ENCODE results near the gene NUDT21. TPM values are rescaled to one million over a fixed set of nuclear protein-coding genes. Genes with fewer than 3 reads are reported as not detected.

NUDT21 gene
- total RNA-seq (2021; ENCODE audit: unreplicated experiment) (218 TPM), Bru-seq, nascent RNA (percentile 89 among the genes with signal in this experiment), BruChase-seq, experiment 1, labeled RNA remaining after a 6-hour chase (percentile 99 among the genes with signal in this experiment), BruChase-seq, experiment 2, labeled RNA remaining after a 2-hour chase (percentile 96 among the genes with signal in this experiment)
- polyA plus RNA-seq (2012) = 125 and 161 TPM in 2 replicates
- long read RNA-seq, full-length matches to known transcripts = 337 of 363 reads
- long read RNA-seq, partial matches to known transcripts = 16 of 363 reads
- long read RNA-seq, other reads (novel, unspliced or antisense) = 10 of 363 reads

DNA sequence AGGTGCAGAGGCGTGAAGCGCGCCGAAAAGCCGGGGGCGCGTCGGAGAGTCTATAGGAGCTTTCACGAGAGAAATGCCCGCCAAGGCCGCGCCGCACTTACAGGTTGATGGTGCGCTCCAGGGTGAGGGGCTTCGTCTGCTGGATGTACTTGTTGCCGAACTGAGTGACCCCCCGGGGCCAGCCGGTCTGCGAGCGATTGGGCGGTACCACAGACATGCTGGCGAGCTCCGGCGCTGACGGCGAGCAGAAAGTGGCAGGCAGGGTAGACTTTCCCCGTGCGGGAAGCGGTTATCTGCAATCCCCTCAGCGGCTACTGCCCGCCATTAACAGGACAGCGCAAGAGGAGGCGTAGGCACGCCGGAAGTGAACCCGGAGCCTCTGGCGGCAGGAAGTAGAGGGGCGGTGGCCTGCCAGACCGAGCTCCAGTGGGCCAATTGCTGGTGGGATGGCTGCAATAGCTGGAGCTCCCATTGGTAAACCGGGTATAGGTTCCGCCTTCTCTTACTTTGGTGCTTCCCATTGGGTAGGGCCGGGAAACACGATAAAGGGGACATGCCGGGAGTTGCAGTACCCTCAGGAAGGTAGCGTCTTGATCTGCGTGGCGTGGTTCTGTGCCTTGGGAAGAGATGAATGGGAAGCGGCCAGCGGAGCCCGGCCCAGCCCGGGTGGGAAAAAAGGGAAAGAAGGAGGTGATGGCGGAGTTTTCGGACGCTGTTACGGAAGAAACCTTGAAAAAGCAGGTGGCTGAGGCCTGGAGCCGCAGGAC lies at the start of gene NUDT21, which contains the start of gene OGFOD1:
NUDT21 (minus strand) TSS at position 347 of the 767 bp plus-strand sequence; CDS start at position 217, 130 bp downstream.
OGFOD1 (plus strand) TSS at position 569 of the 767 bp plus-strand sequence; CDS start at position 628, 59 bp downstream.
- RAD21 ChIA-PET (ENCODE audit: low non-redundant PET in 1 of 2, low total read pairs in 2 of 2, uncharacterized antibody in 2 of 2, unreplicated experiment in 2 of 2) = no interaction called here
- peak within 1 kb of the TSS; percentile 98 for H3K4me2 ChIP-seq (ENCODE audit: low read length)
- peak; percentile 66 for TF ChIP-seq SIN3A (IDR thresholded peaks at IDR 0.05; ENCODE audit: low read depth)
- peak; percentile 63 for TF ChIP-seq EGR1 (IDR thresholded peaks at IDR 0.05; ENCODE audit: low read depth)
- TF ChIP-seq SP1 (IDR thresholded peaks at IDR 0.05; ENCODE audit: low read depth) = peak; percentile 95
- TF ChIP-seq RAD21 (IDR thresholded peaks at IDR 0.05; ENCODE audit: low read depth) = no peak
- TF ChIP-seq POLR2A (IDR thresholded peaks at IDR 0.05; ENCODE audit: borderline replicate concordance, extremely low read depth, insufficient read depth, insufficient read length) = peak; percentile 62
- peak; percentile 79 for TF ChIP-seq POLR2AphosphoS5 (IDR thresholded peaks at IDR 0.05; ENCODE audit: low read depth, low read length)
- peak; percentile 76 for TF ChIP-seq ZFX (IDR thresholded peaks at IDR 0.05)
- TF ChIP-seq, protein P1, sequence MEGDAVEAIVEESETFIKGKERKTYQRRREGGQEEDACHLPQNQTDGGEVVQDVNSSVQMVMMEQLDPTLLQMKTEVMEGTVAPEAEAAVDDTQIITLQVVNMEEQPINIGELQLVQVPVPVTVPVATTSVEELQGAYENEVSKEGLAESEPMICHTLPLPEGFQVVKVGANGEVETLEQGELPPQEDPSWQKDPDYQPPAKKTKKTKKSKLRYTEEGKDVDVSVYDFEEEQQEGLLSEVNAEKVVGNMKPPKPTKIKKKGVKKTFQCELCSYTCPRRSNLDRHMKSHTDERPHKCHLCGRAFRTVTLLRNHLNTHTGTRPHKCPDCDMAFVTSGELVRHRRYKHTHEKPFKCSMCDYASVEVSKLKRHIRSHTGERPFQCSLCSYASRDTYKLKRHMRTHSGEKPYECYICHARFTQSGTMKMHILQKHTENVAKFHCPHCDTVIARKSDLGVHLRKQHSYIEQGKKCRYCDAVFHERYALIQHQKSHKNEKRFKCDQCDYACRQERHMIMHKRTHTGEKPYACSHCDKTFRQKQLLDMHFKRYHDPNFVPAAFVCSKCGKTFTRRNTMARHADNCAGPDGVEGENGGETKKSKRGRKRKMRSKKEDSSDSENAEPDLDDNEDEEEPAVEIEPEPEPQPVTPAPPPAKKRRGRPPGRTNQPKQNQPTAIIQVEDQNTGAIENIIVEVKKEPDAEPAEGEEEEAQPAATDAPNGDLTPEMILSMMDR (IDR thresholded peaks at IDR 0.05 in 2 of 3, conservative IDR thresholded peaks at IDR 0.05 in 1 of 3; ENCODE audit: borderline replicate concordance in 1 of 3, insufficient read depth in 1 of 3, low read depth in 2 of 3, low read length in 2 of 3) = no peak
- TF ChIP-seq ELF1 (IDR thresholded peaks at IDR 0.05; ENCODE audit: borderline replicate concordance, low read depth) = peak; percentile 49; the same call in 1 of the 2 replicates
- peak; percentile 92 for TF ChIP-seq YY1 (IDR thresholded peaks at IDR 0.05; ENCODE audit: extremely low read depth, insufficient replicate concordance, low read depth, low read length)
- no peak for TF ChIP-seq EZH2phosphoT487 (IDR thresholded peaks at IDR 0.05; ENCODE audit: borderline replicate concordance)
- TF ChIP-seq, protein P2, sequence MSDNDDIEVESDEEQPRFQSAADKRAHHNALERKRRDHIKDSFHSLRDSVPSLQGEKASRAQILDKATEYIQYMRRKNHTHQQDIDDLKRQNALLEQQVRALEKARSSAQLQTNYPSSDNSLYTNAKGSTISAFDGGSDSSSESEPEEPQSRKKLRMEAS (IDR thresholded peaks at IDR 0.05) = peak; percentile 78; the same call in 1 of the 2 replicates
- intact Hi-C loops (cut with micrococcal nuclease) = no loop called here
- POLR2A ChIA-PET = interaction anchor here (0.6 to 1.1 kb wide), 6 partner anchors 9 to 251 kb away, joined by 3 to 4 read pairs (median 4); partner anchors contain the start of gene MT1E
- peak within 1 kb of the TSS; percentile 90 to 95 for H3K4me3 ChIP-seq (replicated peaks in 1 of 2; ENCODE audit: low read depth in 1 of 2, low read length in 2 of 2)
- no TSS peak for BruUV-seq (replicated peaks)
- CTCF ChIA-PET = interaction anchor here (1.0 kb wide), 1 partner anchor 251 kb away, joined by 4 read pairs; no protein-coding TSS in a partner anchor
- H3K36me3 ChIP-seq (ENCODE audit: control insufficient read depth in 1 of 2, insufficient read depth in 2 of 2, low read length in 2 of 2) = peaks cover 21 to 26% of the 10 kb centered on the region in 2 experiments; a peak in 3 of 4 replicates
- H3K4me1 ChIP-seq (ENCODE audit: control insufficient read depth in 1 of 2, insufficient read depth in 2 of 2, low read length in 2 of 2) = peaks cover 15 to 23% of the 10 kb centered on the region in 2 experiments
- peak; percentile 94 for DNase-seq (ENCODE audit: low read depth, low spot score)
- H3K27me3 ChIP-seq (ENCODE audit: insufficient read depth, low read length) = no peaks in the 10 kb centered on the region
- peak; percentile 99 for ATAC-seq
- H3K79me2 ChIP-seq (ENCODE audit: insufficient read depth, low read length) = peaks cover 76% of the 10 kb centered on the region
- no peak within 1 kb of the TSS for H2AFZ ChIP-seq (ENCODE audit: low read depth, low read length, poor library complexity, severe bottlenecking)
- no peaks in the 10 kb centered on the region for H3K9me2 ChIP-seq (ENCODE audit: insufficient read depth)
- H4K20me1 ChIP-seq (ENCODE audit: insufficient read depth) = peaks cover 2% of the 10 kb centered on the region; the same call in 1 of the 2 replicates
- no peaks in the 10 kb centered on the region for H3K9me3 ChIP-seq (ENCODE audit: control insufficient read depth in 1 of 2, insufficient read depth in 1 of 2, low read depth in 1 of 2, low read length in 2 of 2)
- H3K27ac ChIP-seq (ENCODE audit: low read depth, low read length) = peak within 1 kb of the TSS; percentile 77
- peak within 1 kb of the TSS; percentile 76 for H3K9ac ChIP-seq (ENCODE audit: low read length)

Data from HCT116 (cell line).